ENCODE measurements around the gene LINS1. TPM values are rescaled to one million over a fixed set of nuclear protein-coding genes. Genes with fewer than 3 reads are reported as not detected.

The LINS1 gene
- total and polyA plus RNA-seq, 2 experiments from 2014 or later: 9.6 to 13.6 TPM

GRCh38 chr15:100544338-100544841 is 57.6 kb downstream of the LINS1 start:
- TF ChIP-seq EZH2phosphoT487 (IDR thresholded peaks at IDR 0.05; ENCODE audit: insufficient read depth, low read depth) (no peak), EZH2 (IDR thresholded peaks at IDR 0.05; ENCODE audit: insufficient read depth, poor library complexity, severe bottlenecking) (no peak)
- Histone ChIP-seq H3K79me2 (ENCODE audit: insufficient read depth) (no peaks in the 10 kb centered on the region), H3F3A (ENCODE audit: insufficient read depth) (no peaks in the 10 kb centered on the region), H3K27me3 (replicated peaks; ENCODE audit: insufficient read depth) (no peaks in the 10 kb centered on the region), H3K27ac (no peak overlapping the region), H3K9ac (no peak overlapping the region), H3K4me2 (ENCODE audit: unreplicated experiment) (no peak overlapping the region), H3K4me1 (ENCODE audit: insufficient read depth) (no peaks in the 10 kb centered on the region), H2AFZ (no peak overlapping the region), H3K36me3 (ENCODE audit: low read depth) (no peaks in the 10 kb centered on the region), H3K9me3 (ENCODE audit: low read depth) (no peaks in the 10 kb centered on the region), H3K4me3 (no peak overlapping the region), H4K20me1 (ENCODE audit: insufficient read depth) (no peaks in the 10 kb centered on the region), H3K9me2 (ENCODE audit: insufficient read depth) (no peaks in the 10 kb centered on the region)
- 36 to 38% methylated on average over 22 to 49 of the region's 57 CpGs for WGBS, 2 experiments (ENCODE audit: low coverage in 1 of 2, low lambda C conversion rate in 2 of 2, missing lambda C conversion rate in 2 of 2)
- in situ Hi-C loops (cut with MboI): no loop called here
- no peak for DNase-seq

- no peaks in the 10 kb centered on the region for H3K4me1 ChIP-seq (ENCODE audit: insufficient read depth)
- H3K79me2 ChIP-seq (ENCODE audit: insufficient read depth): no peaks in the 10 kb centered on the region
- no peaks in the 10 kb centered on the region for H3K9me2 ChIP-seq (ENCODE audit: insufficient read depth)
- 35 to 36% methylated on average over 6 of the region's 6 CpGs for WGBS, 2 experiments (ENCODE audit: low coverage in 1 of 2, low lambda C conversion rate in 2 of 2, missing lambda C conversion rate in 2 of 2)
- H3K27me3 ChIP-seq (replicated peaks; ENCODE audit: insufficient read depth): no peaks in the 10 kb centered on the region
- no peak for TF ChIP-seq EZH2phosphoT487 (IDR thresholded peaks at IDR 0.05; ENCODE audit: insufficient read depth, low read depth)
- no peak for DNase-seq
- H3K27ac ChIP-seq: no peak overlapping the region
- H3F3A ChIP-seq (ENCODE audit: insufficient read depth): no peaks in the 10 kb centered on the region
- H3K9ac ChIP-seq: no peak overlapping the region
- H3K9me3 ChIP-seq (ENCODE audit: low read depth): no peaks in the 10 kb centered on the region
- in situ Hi-C loops (cut with MboI): no loop called here
- no peak overlapping the region for H3K4me2 ChIP-seq (ENCODE audit: unreplicated experiment)
- H3K4me3 ChIP-seq: no peak overlapping the region
- no peaks in the 10 kb centered on the region for H4K20me1 ChIP-seq (ENCODE audit: insufficient read depth)
- H3K36me3 ChIP-seq (ENCODE audit: low read depth): no peaks in the 10 kb centered on the region
- H2AFZ ChIP-seq: no peak overlapping the region
Observed at GRCh38 chr15:100542290-100542689, 59.7 kb downstream of the LINS1 start.

- no peaks in the 10 kb centered on the region for H3K4me1 ChIP-seq (ENCODE audit: insufficient read depth)
- no peaks in the 10 kb centered on the region for H3F3A ChIP-seq (ENCODE audit: insufficient read depth)
- H2AFZ ChIP-seq: no peak overlapping the region
- no peaks in the 10 kb centered on the region for H4K20me1 ChIP-seq (ENCODE audit: insufficient read depth)
- H3K27ac ChIP-seq: no peak overlapping the region
- 30 to 35% methylated on average over 2 of the region's 2 CpGs for WGBS, 2 experiments (ENCODE audit: low coverage in 1 of 2, low lambda C conversion rate in 2 of 2, missing lambda C conversion rate in 2 of 2)
- no peaks in the 10 kb centered on the region for H3K36me3 ChIP-seq (ENCODE audit: low read depth)
- no peaks in the 10 kb centered on the region for H3K9me2 ChIP-seq (ENCODE audit: insufficient read depth)
- TF ChIP-seq EZH2phosphoT487 (IDR thresholded peaks at IDR 0.05; ENCODE audit: insufficient read depth, low read depth) (no peak), EZH2 (IDR thresholded peaks at IDR 0.05; ENCODE audit: insufficient read depth, poor library complexity, severe bottlenecking) (no peak)
- peaks cover 2% of the 10 kb centered on the region for H3K27me3 ChIP-seq (replicated peaks; ENCODE audit: insufficient read depth)
- H3K4me2 ChIP-seq (ENCODE audit: unreplicated experiment): no peak overlapping the region
- H3K79me2 ChIP-seq (ENCODE audit: insufficient read depth): no peaks in the 10 kb centered on the region
- in situ Hi-C loops (cut with MboI): no loop called here
- DNase-seq: no peak
- no peaks in the 10 kb centered on the region for H3K9me3 ChIP-seq (ENCODE audit: low read depth)
- no peak overlapping the region for H3K9ac ChIP-seq
- no peak overlapping the region for H3K4me3 ChIP-seq
Observed at GRCh38 chr15:100537331-100537730, 64.7 kb downstream of the LINS1 start.

- Histone ChIP-seq H3K4me1 (ENCODE audit: insufficient read depth) (no peaks in the 10 kb centered on the region), H3K4me2 (ENCODE audit: unreplicated experiment) (no peak overlapping the region), H2AFZ (no peak overlapping the region), H3K9me2 (ENCODE audit: insufficient read depth) (no peaks in the 10 kb centered on the region), H3F3A (ENCODE audit: insufficient read depth) (no peaks in the 10 kb centered on the region), H3K36me3 (ENCODE audit: low read depth) (no peaks in the 10 kb centered on the region), H3K9ac (no peak overlapping the region), H3K27me3 (replicated peaks; ENCODE audit: insufficient read depth) (peaks cover 6% of the 10 kb centered on the region), H3K27ac (no peak overlapping the region), H3K79me2 (ENCODE audit: insufficient read depth) (no peaks in the 10 kb centered on the region), H3K9me3 (ENCODE audit: low read depth) (no peaks in the 10 kb centered on the region), H4K20me1 (ENCODE audit: insufficient read depth) (no peaks in the 10 kb centered on the region), H3K4me3 (no peak overlapping the region)
- TF ChIP-seq EZH2phosphoT487 (IDR thresholded peaks at IDR 0.05; ENCODE audit: insufficient read depth, low read depth): no peak
- no peak for TF ChIP-seq EZH2 (IDR thresholded peaks at IDR 0.05; ENCODE audit: insufficient read depth, poor library complexity, severe bottlenecking)
- DNase-seq: no peak
- in situ Hi-C loops (cut with MboI): no loop called here
Observed at GRCh38 chr15:100536733-100537132, 65.3 kb downstream of the LINS1 start.

GRCh38 chr15:100533886-100534285 is 68.1 kb downstream of the LINS1 start:
- no peak for TF ChIP-seq EZH2 (IDR thresholded peaks at IDR 0.05; ENCODE audit: insufficient read depth, poor library complexity, severe bottlenecking)
- no peak for TF ChIP-seq EZH2phosphoT487 (IDR thresholded peaks at IDR 0.05; ENCODE audit: insufficient read depth, low read depth)
- no peak overlapping the region for H2AFZ ChIP-seq
- H3K27ac ChIP-seq: no peak overlapping the region
- in situ Hi-C loops (cut with MboI): no loop called here
- 6 to 7% methylated on average over 1 of the region's 1 CpG for WGBS, 2 experiments (ENCODE audit: low coverage in 1 of 2, low lambda C conversion rate in 2 of 2, missing lambda C conversion rate in 2 of 2)
- H3K9me2 ChIP-seq (ENCODE audit: insufficient read depth): no peaks in the 10 kb centered on the region
- H4K20me1 ChIP-seq (ENCODE audit: insufficient read depth): no peaks in the 10 kb centered on the region
- no peak overlapping the region for H3K4me3 ChIP-seq
- H3K27me3 ChIP-seq (replicated peaks; ENCODE audit: insufficient read depth): peaks cover 6% of the 10 kb centered on the region
- no peaks in the 10 kb centered on the region for H3K79me2 ChIP-seq (ENCODE audit: insufficient read depth)
- no peaks in the 10 kb centered on the region for H3F3A ChIP-seq (ENCODE audit: insufficient read depth)
- no peak for DNase-seq
- no peaks in the 10 kb centered on the region for H3K4me1 ChIP-seq (ENCODE audit: insufficient read depth)
- no peak overlapping the region for H3K9ac ChIP-seq
- no peaks in the 10 kb centered on the region for H3K9me3 ChIP-seq (ENCODE audit: low read depth)
- no peaks in the 10 kb centered on the region for H3K36me3 ChIP-seq (ENCODE audit: low read depth)
- no peak overlapping the region for H3K4me2 ChIP-seq (ENCODE audit: unreplicated experiment)
